Measurements from ENCODE around the gene PSRC1. TPM values are rescaled to one million over a fixed set of nuclear protein-coding genes. Genes with fewer than 3 reads are reported as not detected.

Gene PSRC1
- total and polyA plus RNA-seq, 5 donors = 1.6 to 4.6 (median 2.6) TPM

GRCh38 chr1:109242387-109242786, 40.6 kb downstream of the PSRC1 start:
- no peak overlapping the region for H3K27ac ChIP-seq (ENCODE audit: low read length)
- H3K27me3 ChIP-seq (ENCODE audit: control insufficient read depth, insufficient read depth) = no peaks in the 10 kb centered on the region
- intact Hi-C loops (cut with DNase I) = no loop called here
- no peaks in the 10 kb centered on the region for H3K9me3 ChIP-seq (ENCODE audit: control insufficient read depth, low read length)
- ATAC-seq (peak; percentile 39 to 44), DNase-seq (peak in 2 of 3 donors; percentile 78 to 85)
- 37% methylated on average over 7 of the region's 7 CpGs for WGBS
- H3K4me1 ChIP-seq (ENCODE audit: control insufficient read depth, insufficient read depth, low read length) = peaks cover 5% of the 10 kb centered on the region
- no peak overlapping the region for H3K4me3 ChIP-seq (ENCODE audit: low read length)

DNA sequence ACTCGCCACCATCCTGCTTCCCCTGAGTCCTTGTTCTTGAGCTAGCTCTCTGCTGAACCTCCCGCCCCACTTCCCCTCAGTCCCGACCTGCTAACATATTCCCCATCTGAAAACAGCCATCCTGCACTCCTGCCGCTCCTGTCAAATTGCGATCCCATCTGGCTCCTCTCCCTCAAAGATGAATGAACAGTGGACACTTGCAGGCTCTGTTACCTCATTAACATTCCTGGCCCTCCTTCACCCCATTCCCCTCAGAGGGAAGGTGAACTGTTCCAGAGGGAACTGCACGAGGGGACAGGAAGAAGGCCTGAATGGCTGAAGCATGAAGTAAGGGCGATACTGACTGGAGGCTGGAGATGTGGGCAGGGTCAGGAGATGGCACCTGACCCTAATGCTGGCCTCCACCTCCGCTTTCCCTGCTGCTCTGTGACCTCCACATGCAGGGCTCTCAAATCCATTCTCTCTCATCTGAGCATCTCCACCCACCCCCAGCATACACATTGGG, 41.1 kb downstream of the PSRC1 start:
- intact Hi-C loops (cut with DNase I) = no loop called here
- 15% methylated on average over 8 of the region's 8 CpGs for WGBS
- H3K4me3 ChIP-seq (ENCODE audit: low read length) = no peak overlapping the region
- peaks cover 5% of the 10 kb centered on the region for H3K4me1 ChIP-seq (ENCODE audit: control insufficient read depth, insufficient read depth, low read length)
- H3K9me3 ChIP-seq (ENCODE audit: control insufficient read depth, low read length) = no peaks in the 10 kb centered on the region
- DNase-seq (no peak), ATAC-seq (peak in 1 of 2 donors; percentile 1)
- no peaks in the 10 kb centered on the region for H3K27me3 ChIP-seq (ENCODE audit: control insufficient read depth, insufficient read depth)
- no peak overlapping the region for H3K27ac ChIP-seq (ENCODE audit: low read length)

GRCh38 chr1:109241344-109241743, 41.6 kb downstream of the PSRC1 start:
- Histone ChIP-seq H3K9me3 (ENCODE audit: control insufficient read depth, low read length) (no peaks in the 10 kb centered on the region), H3K4me3 (ENCODE audit: low read length) (no peak overlapping the region), H3K27me3 (ENCODE audit: control insufficient read depth, insufficient read depth) (no peaks in the 10 kb centered on the region), H3K27ac (ENCODE audit: low read length) (no peak overlapping the region), H3K4me1 (ENCODE audit: control insufficient read depth, insufficient read depth, low read length) (peaks cover 5% of the 10 kb centered on the region)
- intact Hi-C loops (cut with DNase I) = no loop called here
- DNase-seq (no peak), ATAC-seq (peak; percentile 8 to 13)
- 22% methylated on average over 6 of the region's 6 CpGs for WGBS

DNA sequence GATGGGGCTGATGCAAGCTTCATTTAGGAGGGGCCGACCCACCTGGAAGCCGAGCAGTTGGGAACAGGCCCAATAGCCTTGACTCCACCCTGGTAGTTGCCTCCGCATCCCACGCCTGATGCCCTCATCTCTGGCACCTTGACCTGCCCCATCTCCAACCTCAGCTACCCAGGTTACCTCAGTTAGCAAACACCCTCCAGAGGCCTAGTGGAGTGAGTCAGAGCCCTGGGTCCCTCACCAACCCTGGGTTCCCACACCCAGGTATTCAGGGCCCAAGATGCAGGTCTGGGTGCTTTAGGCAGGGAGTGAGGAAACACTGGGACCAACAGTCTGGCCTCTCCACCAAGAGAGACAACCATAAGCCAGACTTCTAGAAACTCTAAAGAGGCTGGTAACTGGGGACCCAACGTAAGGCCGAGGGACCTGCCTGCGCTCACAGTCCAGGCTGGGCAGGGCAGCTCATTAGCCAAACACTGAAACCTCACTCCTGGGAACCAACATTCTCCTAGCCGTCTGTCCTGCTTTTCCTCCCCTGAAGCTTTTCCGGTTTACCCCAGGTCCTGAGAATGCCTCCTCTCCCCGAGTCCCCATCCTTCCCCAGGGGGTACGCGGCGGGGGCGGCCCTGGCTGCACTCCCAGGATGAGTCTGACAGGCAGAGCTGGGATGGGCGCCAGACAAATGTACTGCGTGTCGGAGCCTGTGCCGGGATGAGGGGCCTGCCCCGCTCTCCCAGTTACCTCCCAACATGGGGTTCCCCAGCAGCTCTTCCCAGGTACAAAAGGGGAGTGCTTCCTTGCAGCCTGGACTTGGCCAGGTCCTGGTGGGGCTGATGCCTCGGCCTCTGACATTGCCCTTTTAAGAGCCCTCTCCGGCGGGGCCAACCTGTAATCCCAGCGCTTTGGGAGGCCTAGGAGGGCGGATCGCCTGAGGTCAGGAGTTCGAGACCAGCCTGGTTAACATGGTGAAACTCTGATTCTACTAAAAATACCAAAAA, 42.5 kb downstream of the PSRC1 start:
- 20% methylated on average over 26 of the region's 26 CpGs for WGBS
- intact Hi-C loops (cut with DNase I) = no loop called here
- H3K4me1 ChIP-seq (ENCODE audit: control insufficient read depth, insufficient read depth, low read length) = peaks cover 5% of the 10 kb centered on the region
- H3K27me3 ChIP-seq (ENCODE audit: control insufficient read depth, insufficient read depth) = no peaks in the 10 kb centered on the region
- DNase-seq = peak; percentile 78 to 91 (median 86)
- H3K9me3 ChIP-seq (ENCODE audit: control insufficient read depth, low read length) = no peaks in the 10 kb centered on the region
- no peak overlapping the region for H3K4me3 ChIP-seq (ENCODE audit: low read length)
- peak overlapping the region; percentile 15 for H3K27ac ChIP-seq (ENCODE audit: low read length)
- peak; percentile 48 to 66 for ATAC-seq

DNA sequence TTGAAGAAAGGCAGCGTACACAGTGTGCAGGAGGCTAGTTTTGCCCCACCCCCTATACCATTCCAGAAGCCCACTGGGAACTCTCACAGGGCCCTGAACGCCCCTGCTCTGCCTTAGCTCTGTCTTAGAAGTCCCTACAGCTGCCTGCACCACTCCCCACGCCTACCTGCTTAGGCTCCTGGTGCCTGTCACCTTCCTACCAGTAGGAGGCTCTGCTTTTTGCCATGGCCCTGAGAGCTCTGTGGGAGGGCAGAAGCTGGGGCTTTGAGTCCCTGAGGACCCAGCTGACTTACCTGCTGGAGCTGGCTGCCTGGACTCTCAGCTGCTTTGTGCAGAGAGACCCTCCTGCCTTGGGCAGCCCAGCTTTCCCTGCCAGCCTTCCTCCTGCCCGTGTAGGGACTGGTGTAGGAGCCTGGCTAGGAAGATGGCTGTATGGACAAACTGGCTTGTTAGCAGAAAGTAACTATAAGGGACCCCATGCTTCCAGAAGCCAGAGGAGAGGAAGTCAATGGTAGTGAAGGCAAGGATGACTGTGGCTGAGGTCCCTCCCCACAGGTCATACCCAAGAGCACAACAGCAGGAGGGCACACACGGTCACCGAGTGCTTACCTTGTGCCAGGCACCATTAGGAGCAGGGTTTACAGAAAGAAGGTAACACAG, 43.4 kb downstream of the PSRC1 start:
- Histone ChIP-seq H3K4me3 (ENCODE audit: low read length) (no peak overlapping the region), H3K27me3 (ENCODE audit: control insufficient read depth, insufficient read depth) (no peaks in the 10 kb centered on the region), H3K27ac (ENCODE audit: low read length) (no peak overlapping the region), H3K9me3 (ENCODE audit: control insufficient read depth, low read length) (no peaks in the 10 kb centered on the region), H3K4me1 (ENCODE audit: control insufficient read depth, insufficient read depth, low read length) (peaks cover 5% of the 10 kb centered on the region)
- no peak for DNase-seq
- WGBS = 69% methylated on average over 6 of the region's 6 CpGs
- ATAC-seq = peak; percentile 26 to 44
- intact Hi-C loops (cut with DNase I) = no loop called here

- H3K4me3 ChIP-seq (ENCODE audit: low read length) = no peak overlapping the region
- H3K27me3 ChIP-seq (ENCODE audit: control insufficient read depth, insufficient read depth) = no peaks in the 10 kb centered on the region
- ATAC-seq = no peak
- WGBS = 79% methylated on average over 5 of the region's 5 CpGs
- intact Hi-C loops (cut with DNase I) = no loop called here
- no peak for DNase-seq
- peaks cover 5% of the 10 kb centered on the region for H3K4me1 ChIP-seq (ENCODE audit: control insufficient read depth, insufficient read depth, low read length)
- H3K9me3 ChIP-seq (ENCODE audit: control insufficient read depth, low read length) = no peaks in the 10 kb centered on the region
- H3K27ac ChIP-seq (ENCODE audit: low read length) = no peak overlapping the region
These were observed 43.9 kb downstream of the PSRC1 start for GRCh38 chr1:109239047-109239408.

DNA sequence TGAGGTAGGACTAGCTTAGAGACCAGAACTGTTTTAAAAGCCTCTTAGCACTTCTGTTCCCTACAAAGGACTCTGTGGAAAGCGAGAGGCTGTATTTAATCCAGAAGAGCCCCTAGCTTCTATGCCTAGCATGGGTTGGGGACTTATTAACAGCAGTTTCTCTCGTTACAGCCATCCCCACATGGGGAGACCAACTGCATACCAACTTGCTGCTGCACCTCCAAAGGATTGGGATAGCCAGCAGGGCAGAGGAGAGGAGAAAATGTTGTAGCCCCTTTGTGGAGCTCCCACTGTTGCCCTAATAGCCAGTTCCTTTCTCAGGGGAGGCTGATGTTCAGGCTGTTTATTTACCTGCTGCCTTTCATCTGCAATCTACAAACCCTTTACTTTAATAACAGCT, 44.6 kb downstream of the PSRC1 start:
- H3K4me3 ChIP-seq (ENCODE audit: low read length) = no peak overlapping the region
- DNase-seq (no peak), ATAC-seq (no peak)
- H3K27ac ChIP-seq (ENCODE audit: low read length) = no peak overlapping the region
- WGBS = 84% methylated on average over 2 of the region's 2 CpGs
- no peaks in the 10 kb centered on the region for H3K9me3 ChIP-seq (ENCODE audit: control insufficient read depth, low read length)
- H3K4me1 ChIP-seq (ENCODE audit: control insufficient read depth, insufficient read depth, low read length) = peaks cover 5% of the 10 kb centered on the region
- intact Hi-C loops (cut with DNase I) = no loop called here
- H3K27me3 ChIP-seq (ENCODE audit: control insufficient read depth, insufficient read depth) = no peaks in the 10 kb centered on the region

DNA sequence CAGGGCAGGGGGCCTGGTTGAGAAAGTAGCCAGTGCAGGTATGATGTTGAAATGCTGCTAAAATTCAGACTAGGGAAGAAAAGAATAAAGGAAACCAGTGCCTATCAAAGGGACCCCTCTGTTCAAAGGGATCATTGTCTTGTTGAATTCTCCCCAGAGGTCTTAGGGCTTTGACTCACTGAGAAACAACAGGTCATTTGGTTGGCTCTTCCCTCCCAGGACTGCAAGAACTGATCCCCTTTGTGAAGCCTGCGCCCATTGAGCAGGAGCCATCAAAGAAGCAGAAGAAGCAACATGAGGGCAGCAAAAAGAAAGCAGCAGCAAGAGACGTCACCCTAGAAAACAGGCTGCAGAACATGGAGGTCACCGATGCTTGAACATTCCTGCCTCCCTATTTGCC, 45.4 kb downstream of the PSRC1 start:
- DNase-seq = no peak
- H3K27me3 ChIP-seq (ENCODE audit: control insufficient read depth, insufficient read depth) = no peaks in the 10 kb centered on the region
- intact Hi-C loops (cut with DNase I) = no loop called here

GRCh38 chr1:109235137-109235536, 47.8 kb downstream of the PSRC1 start:
- no peaks in the 10 kb centered on the region for H3K27me3 ChIP-seq (ENCODE audit: control insufficient read depth, insufficient read depth)
- H3K4me3 ChIP-seq (ENCODE audit: low read length) = no peak overlapping the region
- H3K27ac ChIP-seq (ENCODE audit: low read length) = no peak overlapping the region
- 96% methylated on average over 7 of the region's 7 CpGs for WGBS
- ATAC-seq (no peak), DNase-seq (no peak)
- intact Hi-C loops (cut with DNase I) = no loop called here
- no peaks in the 10 kb centered on the region for H3K4me1 ChIP-seq (ENCODE audit: control insufficient read depth, insufficient read depth, low read length)
- no peaks in the 10 kb centered on the region for H3K9me3 ChIP-seq (ENCODE audit: control insufficient read depth, low read length)

More for the DNA sequence above, 45.4 kb downstream of the PSRC1 start:
- no peaks in the 10 kb centered on the region for H3K9me3 ChIP-seq (ENCODE audit: control insufficient read depth, low read length)
- no peak overlapping the region for H3K4me3 ChIP-seq (ENCODE audit: low read length)
- peaks cover 5% of the 10 kb centered on the region for H3K4me1 ChIP-seq (ENCODE audit: control insufficient read depth, insufficient read depth, low read length)
- WGBS = 88% methylated on average over 3 of the region's 3 CpGs
- no peak for ATAC-seq
- H3K27ac ChIP-seq (ENCODE audit: low read length) = no peak overlapping the region

DNA sequence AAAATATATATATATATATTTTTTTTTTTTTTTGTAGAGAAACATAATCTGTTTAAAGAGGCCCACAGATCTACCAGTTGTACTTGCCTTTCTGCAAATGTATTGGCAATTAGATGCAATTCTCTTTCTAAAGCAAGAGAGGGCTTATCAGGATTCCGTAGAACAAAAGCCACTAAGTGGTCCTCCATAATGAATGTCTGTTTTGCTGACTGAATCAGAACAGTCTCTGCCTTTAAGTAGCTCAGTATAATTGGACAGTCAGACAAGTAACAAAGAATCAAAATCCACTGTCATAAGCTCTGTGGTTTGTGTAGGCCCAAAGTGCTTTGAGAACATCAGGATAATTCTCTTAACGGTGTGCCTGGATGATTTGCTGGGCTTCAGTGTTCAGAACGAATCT, 51.9 kb downstream of the PSRC1 start:
- Histone ChIP-seq H3K27ac (ENCODE audit: low read length) (no peak overlapping the region), H3K27me3 (ENCODE audit: control insufficient read depth, insufficient read depth) (no peaks in the 10 kb centered on the region), H3K4me3 (ENCODE audit: low read length) (no peak overlapping the region), H3K4me1 (ENCODE audit: control insufficient read depth, insufficient read depth, low read length) (no peaks in the 10 kb centered on the region), H3K9me3 (ENCODE audit: control insufficient read depth, low read length) (no peaks in the 10 kb centered on the region)
- intact Hi-C loops (cut with DNase I) = no loop called here
- DNase-seq = no peak
- no peak for ATAC-seq
- WGBS = 72% methylated on average over 3 of the region's 3 CpGs
